Testis (tissue), 3 donors: ENCODE data around the gene AGRN. TPM values are rescaled to one million over a fixed set of nuclear protein-coding genes. Genes with fewer than 3 reads are reported as not detected.

Experiments used
- DNase-seq: peaks from one replicate; pipeline ENCODE4 v3.0.0-alpha.2; 2019
- H3K27ac ChIP-seq, 2 donors: fragments of 200-600 bp; sonication (generic); one replicate each; pipeline ENCODE4 v1.5.1; 2019
- H3K27me3 ChIP-seq: fragments of 200-600 bp; sonication (generic); one replicate; pipeline ENCODE4 v1.5.1; 2019
- H3K36me3 ChIP-seq: fragments of 200-600 bp; sonication (generic); one replicate; pipeline ENCODE4 v1.5.1; 2017; ENCODE audit warnings: low read depth; ENCODE audit errors: missing control alignments
- H3K4me1 ChIP-seq: fragments of 200-600 bp; sonication (generic); one replicate; pipeline ENCODE4 v1.5.1; 2019
- H3K4me3 ChIP-seq, 2 donors: fragments of 200-600 bp; sonication (generic); one replicate each; pipeline ENCODE4 v1.5.1; 2017 to 2019
- H3K9me3 ChIP-seq: fragments of 200-600 bp; sonication (generic); one replicate; pipeline ENCODE4 v1.5.1; 2017
- POLR2A ChIP-seq: fragments of 450-650 bp; IDR thresholded peaks from one replicate; pipeline ENCODE4 v1.6.1; 2017; ENCODE audit warnings: antibody characterized with exemption, mild to moderate bottlenecking, moderate library complexity
- WGBS, 2 donors: methylation state at CpG; one replicate each; pipeline ENCODE4 v1.1.5; 2018; 5-methylcytosine and 5-hydroxymethylcytosine counted together
- intact Hi-C: fragments of 100-400 bp; cut with DNase I; formaldehyde crosslinking; loops from one replicate; pipeline ENCODE4 v1.15.1; 2023; ENCODE audit warnings: low total_unique reads
- polyA plus RNA-seq: library from polyadenylated mRNA; stranded (reverse); fragments of 350-450 nt; fragmentation: Illumina TruSeq; extraction: RNeasy Lipid Tissue Mini Kit (QIAGEN cat#74804); gene quantifications from one replicate; pipeline ENCODE4 v1.2.3, GENCODE V29; 2014; ENCODE audit warnings: low read depth, low replicate concordance; ENCODE audit not compliant: insufficient read depth
- total RNA-seq, 2 donors: library from RNA; depleted of rRNA; stranded (reverse); fragments of >200 nt; gene quantifications; one replicate each; pipeline ENCODE4 v1.2.3, GENCODE V29; 2016
- TF ChIP-seq, protein P1 (sequence below), 3 experiments: fragments of 450-650 bp in 2 of 3; fragments of 200-600 bp in 1 of 3; sonication (generic) in 1 of 3; IDR thresholded peaks; one replicate each; pipeline ENCODE4 v1.5.1; 2016 to 2019; ENCODE audit warnings: antibody characterized with exemption in 3 of 3, mild to moderate bottlenecking in 2 of 3, moderate library complexity in 1 of 3

The AGRN gene
- total and polyA plus RNA-seq, 3 donors from 2014 or later: 48.9 to 108 (median 99.4) TPM

DNA sequence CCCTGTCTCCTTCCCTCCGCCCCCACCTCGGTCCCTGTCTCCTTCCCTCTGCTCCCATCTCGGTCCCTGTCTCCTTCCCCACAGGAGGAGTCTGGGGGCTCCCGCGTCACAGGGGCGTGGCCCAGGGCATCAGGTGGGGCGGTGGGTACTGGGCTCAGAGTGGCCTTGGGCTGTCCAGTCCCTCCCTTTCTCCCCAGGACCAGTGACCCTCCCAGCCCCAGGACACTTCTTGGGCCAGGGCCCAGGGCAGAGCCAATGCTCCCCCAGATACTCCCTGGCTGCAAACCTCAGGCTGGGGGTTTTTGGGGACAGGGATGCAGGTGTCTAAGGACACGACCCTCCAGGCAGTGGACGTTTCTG is 61.0 kb downstream of the AGRN start:
- H3K36me3 ChIP-seq: no peaks in the 10 kb centered on the region
- H3K27me3 ChIP-seq: no peaks in the 10 kb centered on the region
- intact Hi-C loops: no loop called here
- peak; percentile 10 for DNase-seq
- no peak overlapping the region for H3K27ac ChIP-seq
- no peak overlapping the region for H3K4me3 ChIP-seq
- H3K9me3 ChIP-seq: no peaks in the 10 kb centered on the region
- WGBS, 2 donors: 47 to 61% methylated on average over 2 to 9 of the region's 9 CpGs
- TF ChIP-seq POLR2A: no peak
- TF ChIP-seq, protein P1, sequence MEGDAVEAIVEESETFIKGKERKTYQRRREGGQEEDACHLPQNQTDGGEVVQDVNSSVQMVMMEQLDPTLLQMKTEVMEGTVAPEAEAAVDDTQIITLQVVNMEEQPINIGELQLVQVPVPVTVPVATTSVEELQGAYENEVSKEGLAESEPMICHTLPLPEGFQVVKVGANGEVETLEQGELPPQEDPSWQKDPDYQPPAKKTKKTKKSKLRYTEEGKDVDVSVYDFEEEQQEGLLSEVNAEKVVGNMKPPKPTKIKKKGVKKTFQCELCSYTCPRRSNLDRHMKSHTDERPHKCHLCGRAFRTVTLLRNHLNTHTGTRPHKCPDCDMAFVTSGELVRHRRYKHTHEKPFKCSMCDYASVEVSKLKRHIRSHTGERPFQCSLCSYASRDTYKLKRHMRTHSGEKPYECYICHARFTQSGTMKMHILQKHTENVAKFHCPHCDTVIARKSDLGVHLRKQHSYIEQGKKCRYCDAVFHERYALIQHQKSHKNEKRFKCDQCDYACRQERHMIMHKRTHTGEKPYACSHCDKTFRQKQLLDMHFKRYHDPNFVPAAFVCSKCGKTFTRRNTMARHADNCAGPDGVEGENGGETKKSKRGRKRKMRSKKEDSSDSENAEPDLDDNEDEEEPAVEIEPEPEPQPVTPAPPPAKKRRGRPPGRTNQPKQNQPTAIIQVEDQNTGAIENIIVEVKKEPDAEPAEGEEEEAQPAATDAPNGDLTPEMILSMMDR (IDR thresholded peaks at IDR 0.05): no peak
- peaks cover 12% of the 10 kb centered on the region for H3K4me1 ChIP-seq

DNA sequence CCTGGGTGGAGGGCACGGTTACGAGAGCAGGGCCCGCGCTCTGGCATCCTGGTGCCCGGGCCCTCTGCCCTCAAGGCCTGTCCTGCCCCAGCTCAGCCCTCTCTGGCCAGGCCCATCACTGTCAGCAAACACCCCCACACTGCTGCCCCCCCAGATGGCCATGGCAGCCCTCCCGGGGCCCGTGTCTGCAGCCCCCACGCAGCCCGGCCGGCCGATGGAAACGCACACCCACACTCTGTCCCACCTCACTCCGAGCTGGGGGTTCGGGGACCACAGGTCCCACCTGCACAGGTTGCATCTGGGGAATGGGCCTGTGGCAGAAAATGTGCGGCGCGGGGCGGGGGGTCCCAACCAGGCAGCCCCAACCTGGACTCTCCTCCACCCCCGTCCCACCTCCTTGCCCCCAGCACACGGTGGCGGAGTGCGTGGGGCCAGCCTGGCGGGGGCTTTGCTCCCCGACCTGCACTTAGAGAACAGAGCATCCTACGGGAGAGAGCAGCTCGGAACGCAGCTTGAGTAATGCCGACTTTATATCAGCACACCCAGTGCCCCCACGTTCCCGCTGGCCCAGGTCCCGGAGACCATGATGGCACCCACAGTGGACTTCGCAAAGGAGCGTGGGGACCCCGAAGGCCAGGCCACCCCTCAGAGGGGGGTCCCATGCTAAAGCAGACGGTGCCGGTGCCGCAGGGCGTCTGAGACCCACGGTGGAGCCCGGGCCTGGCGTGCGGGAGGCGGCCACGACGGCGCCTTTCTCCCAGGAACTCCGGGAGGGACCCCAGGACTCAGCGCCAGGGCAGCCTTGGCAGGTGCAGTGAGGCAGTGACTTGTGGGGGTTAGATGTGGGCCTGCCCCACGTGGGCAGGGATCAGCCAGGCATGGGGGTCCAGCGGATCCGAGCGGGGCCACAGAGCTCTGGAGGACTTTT is 61.7 kb downstream of the AGRN start:
- Histone ChIP-seq H3K9me3 (no peaks in the 10 kb centered on the region), H3K27me3 (no peaks in the 10 kb centered on the region), H3K27ac (no peak overlapping the region), H3K4me1 (peaks cover 12% of the 10 kb centered on the region), H3K4me3 (no peak overlapping the region), H3K36me3 (no peaks in the 10 kb centered on the region)
- TF ChIP-seq, protein P1 (IDR thresholded peaks at IDR 0.05): no peak
- no peak for TF ChIP-seq POLR2A
- intact Hi-C loops: no loop called here
- DNase-seq: peak; percentile 11
- WGBS, 2 donors: 88 to 91% methylated on average over 5 to 40 of the region's 52 CpGs

DNA sequence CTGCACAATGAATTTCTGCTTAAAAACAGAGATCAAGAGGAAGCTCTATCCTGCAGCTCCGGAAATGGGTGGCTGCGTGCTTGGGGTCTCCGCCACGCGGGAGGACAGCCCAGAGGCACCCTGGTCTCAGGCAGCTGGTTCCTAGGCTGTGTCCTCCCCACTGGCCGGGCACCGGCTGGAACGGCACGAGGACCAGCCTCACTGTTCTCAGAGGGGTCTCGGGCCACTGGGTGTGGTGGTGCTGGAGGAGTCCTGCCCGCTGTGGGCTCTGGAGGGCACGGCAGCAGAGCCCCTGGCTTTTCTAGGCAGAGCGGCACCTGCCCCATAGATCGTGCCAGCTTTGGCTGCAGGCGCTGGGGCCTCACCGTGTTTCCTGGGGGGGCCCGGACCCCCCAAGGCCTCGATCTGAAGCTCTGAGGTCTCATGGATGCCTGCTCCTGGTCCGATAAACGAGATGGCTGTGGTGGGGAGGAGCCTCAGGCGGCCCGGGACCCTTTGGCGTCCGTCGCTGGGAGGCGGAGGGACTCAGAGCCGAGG is 62.4 kb downstream of the AGRN start:
- Histone ChIP-seq H3K4me3 (no peak overlapping the region), H3K27me3 (no peaks in the 10 kb centered on the region), H3K9me3 (no peaks in the 10 kb centered on the region), H3K36me3 (no peaks in the 10 kb centered on the region), H3K4me1 (peaks cover 12% of the 10 kb centered on the region), H3K27ac (no peak overlapping the region)
- TF ChIP-seq POLR2A: no peak
- TF ChIP-seq, protein P1 (IDR thresholded peaks at IDR 0.05): no peak
- peak; percentile 12 for DNase-seq
- intact Hi-C loops: no loop called here
- WGBS, 2 donors: 93% methylated on average over 27 of the region's 27 CpGs; no CpG with 5 or more reads in 1 of the 2 donors

DNA sequence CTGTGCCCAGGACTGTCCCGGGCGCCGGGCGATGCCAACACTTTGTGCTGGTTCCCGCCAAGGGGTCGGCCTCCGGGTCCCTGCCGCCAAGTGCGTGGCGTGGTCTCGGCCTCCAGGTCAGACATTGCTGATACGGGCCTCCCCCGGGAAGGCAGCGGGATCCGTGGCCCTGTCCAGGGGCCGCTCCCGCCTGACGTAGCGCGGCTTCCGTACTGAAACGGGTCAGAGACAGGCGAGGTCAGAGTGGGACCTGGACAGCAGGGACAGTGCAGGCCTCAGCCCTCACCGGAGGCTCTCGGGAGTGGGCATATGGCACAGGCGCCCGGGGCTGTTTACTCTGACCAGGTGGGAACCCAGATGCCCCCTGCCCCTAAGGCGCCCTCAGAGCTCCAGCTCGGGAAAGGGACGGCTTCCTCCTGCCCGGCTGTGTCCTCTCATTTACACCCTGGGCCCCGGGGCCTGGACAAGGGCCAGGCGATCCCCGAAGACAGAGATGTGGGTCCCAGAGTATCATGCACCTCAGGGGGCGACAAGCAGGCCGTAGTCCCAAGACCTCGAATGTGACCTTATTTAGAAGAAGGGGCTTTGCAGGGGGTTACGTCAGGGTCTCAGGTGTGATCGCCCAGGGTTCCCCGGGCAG is 63.0 kb downstream of the AGRN start:
- no peak overlapping the region for H3K27ac ChIP-seq
- no peaks in the 10 kb centered on the region for H3K9me3 ChIP-seq
- intact Hi-C loops: no loop called here
- TF ChIP-seq POLR2A: no peak
- TF ChIP-seq, protein P1 (IDR thresholded peaks at IDR 0.05): no peak
- no peaks in the 10 kb centered on the region for H3K27me3 ChIP-seq
- H3K36me3 ChIP-seq: no peaks in the 10 kb centered on the region
- H3K4me3 ChIP-seq: no peak overlapping the region
- 94 to 96% methylated on average over 24 to 40 of the region's 40 CpGs for WGBS, 2 donors
- peaks cover 12% of the 10 kb centered on the region for H3K4me1 ChIP-seq
- peak; percentile 12 for DNase-seq
